Sigmoid colon (tissue), 7 donors: ENCODE measurements around the gene TMEM121B. TPM values are rescaled to one million over a fixed set of nuclear protein-coding genes. Genes with fewer than 3 reads are reported as not detected.

ENCODE experiments used
- DNase-seq: peaks from one replicate; pipeline ENCODE4 v3.0.0-alpha.2; 2019
- H3K27ac ChIP-seq, 4 donors: fragments of 200-600 bp; sonication (generic); one replicate each; pipeline ENCODE4 v1.5.1; 2016 to 2019; ENCODE audit warnings: mild to moderate bottlenecking in 1 of 4
- H3K27me3 ChIP-seq, 3 donors: fragments of 200-600 bp; sonication (generic); one replicate each; pipeline ENCODE4 v1.5.1; 2019; ENCODE audit warnings: mild to moderate bottlenecking in 1 of 3
- H3K36me3 ChIP-seq, 4 donors: fragments of 200-600 bp; sonication (generic); one replicate each; pipeline ENCODE4 v1.5.1; 2016 to 2019
- H3K4me1 ChIP-seq, 4 donors: fragments of 200-600 bp; sonication (generic); one replicate each; pipeline ENCODE4 v1.5.1; 2017 to 2019
- H3K4me3 ChIP-seq, 4 donors: fragments of 200-600 bp; sonication (generic); one replicate each; pipeline ENCODE4 v1.5.1; 2017 to 2019; ENCODE audit warnings: mild to moderate bottlenecking in 2 of 4, moderate library complexity in 1 of 4
- H3K9me3 ChIP-seq, 4 donors: fragments of 200-600 bp in 3 of 4; sonication (generic) in 3 of 4; one replicate each; pipeline versions ENCODE4 v1.5.1 to v1.6.1; 2013 to 2019
- CTCF ChIP-seq, 4 experiments: fragments of 450-650 bp in 3 of 4; fragments of 200-600 bp in 1 of 4; IDR thresholded peaks; one replicate each; pipeline ENCODE4 v1.5.1; 2016 to 2019; ENCODE audit warnings: antibody characterized with exemption in 4 of 4, mild to moderate bottlenecking in 3 of 4, moderate library complexity in 2 of 4
- EP300 ChIP-seq, 4 donors: sonication (generic); formaldehyde crosslinking; IDR thresholded peaks; one replicate each; pipeline ENCODE4 v1.6.1; 2017; ENCODE audit warnings: antibody characterized with exemption in 4 of 4
- POLR2A ChIP-seq, 2 donors: fragments of 450-650 bp; IDR thresholded peaks; one replicate each; pipeline ENCODE4 v1.6.1; 2016; ENCODE audit warnings: antibody characterized with exemption in 2 of 2, mild to moderate bottlenecking in 2 of 2, moderate library complexity in 2 of 2
- POLR2AphosphoS5 ChIP-seq, 4 donors: sonication (generic); formaldehyde crosslinking; IDR thresholded peaks; one replicate each; pipeline ENCODE4 v1.6.1; 2017; ENCODE audit warnings: antibody characterized with exemption in 4 of 4
- WGBS, 2 donors: extraction: QIAGEN DNeasy Blood & Tissue Kit; methylation state at CpG; one replicate each; pipeline ENCODE4 v1.1.7; 2013; 5-methylcytosine and 5-hydroxymethylcytosine counted together
- intact Hi-C: fragments of 100-400 bp; cut with DNase I; formaldehyde crosslinking; loops from one replicate; pipeline ENCODE4 v1.15.1; 2023
- polyA plus RNA-seq, 3 donors: library from polyadenylated mRNA; stranded (reverse); fragments of 200-250 nt; gene quantifications; one replicate each; pipeline ENCODE4 v1.2.3, GENCODE V29; 2013
- total RNA-seq, 4 donors: library from RNA; depleted of rRNA; stranded (reverse); fragments of >200 nt; gene quantifications; one replicate each; pipeline ENCODE4 v1.1.0, GENCODE V29; 2016
- donor health status: healthy with polysubstance abuse.
- donor health status: Bipolar disorder and iron deficiency.
- donor health status: healthy.

TMEM121B gene
- total and polyA plus RNA-seq, 7 donors: 0.17 to 0.54 (median 0.43) TPM; not detected in 3

GRCh38 chr22:17118342-17118741 lies 2.8 kb downstream of the TMEM121B start:
- 69 to 86% methylated on average over 4 of the region's 4 CpGs for WGBS, 2 donors
- peaks cover 0 to 17% (median 14%) of the 10 kb centered on the region in 4 donors for H3K4me1 ChIP-seq
- no peak for TF ChIP-seq POLR2A (IDR thresholded peaks at IDR 0.05)
- no peak for TF ChIP-seq CTCF (IDR thresholded peaks at IDR 0.05)
- no peak for TF ChIP-seq POLR2AphosphoS5 (IDR thresholded peaks at IDR 0.05)
- TF ChIP-seq EP300 (IDR thresholded peaks at IDR 0.05): no peak

GRCh38 chr22:17117890-17118289 lies 3.3 kb downstream of the TMEM121B start:
- Histone ChIP-seq H3K4me1 (peaks cover 0 to 17% (median 14%) of the 10 kb centered on the region in 4 donors), H3K36me3 (no peaks in the 10 kb centered on the region), H3K27ac (no peak overlapping the region), H3K4me3 (no peak overlapping the region), H3K9me3 (no peaks in the 10 kb centered on the region), H3K27me3 (peaks cover 15 to 48% (median 37%) of the 10 kb centered on the region in 3 donors)
- no peak for DNase-seq
- TF ChIP-seq POLR2A (IDR thresholded peaks at IDR 0.05) (no peak), POLR2AphosphoS5 (IDR thresholded peaks at IDR 0.05) (no peak), EP300 (IDR thresholded peaks at IDR 0.05) (no peak), CTCF (IDR thresholded peaks at IDR 0.05) (no peak)
- WGBS, 2 donors: 25 to 70% methylated on average over 4 of the region's 4 CpGs
- intact Hi-C loops: no loop called here

More at GRCh38 chr22:17118342-17118741, 2.8 kb downstream of the TMEM121B start:
- H3K27ac ChIP-seq: no peak overlapping the region
- H3K9me3 ChIP-seq: no peaks in the 10 kb centered on the region
- H3K27me3 ChIP-seq: peaks cover 15 to 53% (median 37%) of the 10 kb centered on the region in 3 donors
- no peak for DNase-seq
- intact Hi-C loops: no loop called here
- H3K4me3 ChIP-seq: no peak overlapping the region
- H3K36me3 ChIP-seq: no peaks in the 10 kb centered on the region

DNA sequence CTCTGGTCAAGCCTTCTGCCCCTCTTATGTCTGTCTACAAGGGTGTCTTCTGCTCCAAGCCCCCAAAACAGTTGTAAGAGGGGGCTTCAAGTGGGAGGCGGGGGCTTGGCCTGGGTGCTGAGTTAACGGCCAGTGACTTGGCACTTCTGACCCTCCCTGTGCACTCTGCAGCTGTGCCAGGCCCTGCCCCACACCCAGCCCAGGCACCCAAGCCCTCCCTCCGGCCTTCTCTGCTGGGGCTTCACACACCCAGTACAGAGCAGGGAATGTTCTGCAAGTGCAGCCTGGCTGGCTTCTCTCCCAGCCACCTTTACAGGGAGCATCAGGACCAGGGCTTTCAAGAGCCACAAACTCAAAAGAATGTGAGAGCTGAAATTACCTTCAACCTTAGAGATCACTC lies 3.8 kb downstream of the TMEM121B start:
- intact Hi-C loops: no loop called here
- Histone ChIP-seq H3K36me3 (no peaks in the 10 kb centered on the region), H3K9me3 (no peaks in the 10 kb centered on the region), H3K4me1 (peaks cover 0 to 17% (median 14%) of the 10 kb centered on the region in 4 donors), H3K27ac (no peak overlapping the region), H3K4me3 (no peak overlapping the region), H3K27me3 (peaks cover 15 to 43% (median 34%) of the 10 kb centered on the region in 3 donors)
- WGBS, 2 donors: 56 to 66% methylated on average over 3 of the region's 3 CpGs
- DNase-seq: no peak
- TF ChIP-seq CTCF (IDR thresholded peaks at IDR 0.05) (no peak), POLR2A (IDR thresholded peaks at IDR 0.05) (no peak)

DNA sequence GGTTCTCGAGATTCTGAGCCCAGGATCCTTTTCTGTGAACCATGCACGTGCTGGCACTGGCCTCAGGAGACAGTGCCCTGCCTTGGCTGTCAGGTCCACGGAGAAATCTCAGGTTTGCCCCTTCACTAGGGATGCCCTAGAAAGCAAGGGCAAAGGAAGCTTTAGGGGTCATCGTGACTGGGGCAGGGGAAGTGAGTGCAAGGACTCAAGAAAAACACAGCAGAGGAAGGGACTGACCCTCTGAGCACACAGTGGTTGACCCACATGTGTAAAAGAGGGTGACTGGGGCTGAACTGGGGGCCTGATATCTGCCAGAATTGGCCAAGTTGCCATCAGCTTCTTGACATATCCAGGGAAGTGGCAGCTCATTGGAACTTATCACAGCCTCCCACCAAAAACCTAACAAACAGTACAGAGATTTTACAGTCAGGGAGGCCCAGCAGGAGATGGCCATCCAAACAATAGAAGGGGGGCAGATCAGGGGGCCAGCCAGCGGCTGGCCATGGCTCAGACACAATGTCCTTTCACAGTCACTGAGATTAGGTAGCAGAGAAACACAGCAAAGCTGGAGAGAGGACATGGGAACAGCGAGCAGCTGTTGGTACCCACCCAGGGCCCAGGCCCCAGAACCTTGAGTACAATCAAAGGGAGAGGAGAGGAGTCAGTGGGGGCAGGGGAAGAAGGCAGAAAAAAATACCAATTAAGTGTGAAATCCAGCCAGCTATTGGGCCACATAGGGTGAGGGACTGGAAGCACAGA lies 4.4 kb downstream of the TMEM121B start:
- H3K27me3 ChIP-seq: peaks cover 13 to 37% (median 27%) of the 10 kb centered on the region in 3 donors
- no peak overlapping the region for H3K4me3 ChIP-seq
- no peak overlapping the region for H3K27ac ChIP-seq
- no peaks in the 10 kb centered on the region for H3K36me3 ChIP-seq
- intact Hi-C loops: no loop called here
- WGBS, 2 donors: 41 to 54% methylated on average over 6 of the region's 6 CpGs
- peaks cover 0 to 16% (median 12%) of the 10 kb centered on the region in 4 donors for H3K4me1 ChIP-seq
- no peak for DNase-seq
- TF ChIP-seq EP300 (IDR thresholded peaks at IDR 0.05) (no peak), CTCF (IDR thresholded peaks at IDR 0.05) (no peak), POLR2AphosphoS5 (IDR thresholded peaks at IDR 0.05) (no peak), POLR2A (IDR thresholded peaks at IDR 0.05) (no peak)
- no peaks in the 10 kb centered on the region for H3K9me3 ChIP-seq
